Tibial nerve (tissue), 4 donors: ENCODE measurements around the gene SMAP1. TPM values are rescaled to one million over a fixed set of nuclear protein-coding genes. Genes with fewer than 3 reads are reported as not detected.

ENCODE experiments used
- DNase-seq, 2 donors: peaks; one replicate each; pipeline ENCODE4 v3.0.0-alpha.2; 2019; ENCODE audit warnings: low spot score in 2 of 2
- H3K27ac ChIP-seq, 4 donors: fragments of 200-600 bp; sonication (generic) in 3 of 4; one replicate each; pipeline ENCODE4 v1.5.1; 2017 to 2019; ENCODE audit warnings: mild to moderate bottlenecking in 1 of 4
- H3K27me3 ChIP-seq, 2 donors: fragments of 200-600 bp; sonication (generic) in 1 of 2; one replicate each; pipeline versions ENCODE4 v1.5.1 to v1.6.0; 2017 to 2019
- H3K36me3 ChIP-seq, 3 donors: fragments of 200-600 bp; sonication (generic); one replicate each; pipeline ENCODE4 v1.5.1; 2018 to 2019
- H3K4me1 ChIP-seq, 4 donors: fragments of 200-600 bp; sonication (generic) in 3 of 4; one replicate each; pipeline ENCODE4 v1.5.1; 2017 to 2019
- H3K4me3 ChIP-seq, 4 donors: fragments of 200-600 bp; sonication (generic) in 3 of 4; one replicate each; pipeline ENCODE4 v1.5.1; 2017 to 2019; ENCODE audit warnings: mild to moderate bottlenecking in 1 of 4, moderate library complexity in 1 of 4
- H3K9me3 ChIP-seq, 4 donors: fragments of 200-600 bp; sonication (generic) in 3 of 4; one replicate each; pipeline ENCODE4 v1.5.1; 2017 to 2019
- CTCF ChIP-seq, 5 experiments: fragments of 200-600 bp in 3 of 5; fragments of 450-650 bp in 2 of 5; sonication (generic) in 3 of 5; IDR thresholded peaks; one replicate each; pipeline ENCODE4 v1.5.1; 2016 to 2019; ENCODE audit warnings: antibody characterized with exemption in 5 of 5, mild to moderate bottlenecking in 3 of 5, moderate library complexity in 2 of 5
- EP300 ChIP-seq, 2 donors: sonication (generic); formaldehyde crosslinking; IDR thresholded peaks; one replicate each; pipeline ENCODE4 v1.6.1; 2017; ENCODE audit warnings: antibody characterized with exemption in 2 of 2, mild to moderate bottlenecking in 1 of 2
- POLR2A ChIP-seq, 2 donors: fragments of 450-650 bp; IDR thresholded peaks; one replicate each; pipeline ENCODE4 v1.6.1; 2017; ENCODE audit warnings: antibody characterized with exemption in 2 of 2, mild to moderate bottlenecking in 2 of 2, moderate library complexity in 2 of 2
- WGBS, 2 donors: methylation state at CpG; one replicate each; pipeline ENCODE4 v1.1.5; 2018; 5-methylcytosine and 5-hydroxymethylcytosine counted together
- total RNA-seq, 4 donors: library from RNA; depleted of rRNA; stranded (reverse); fragments of >200 nt; gene quantifications; one replicate each; pipeline ENCODE4 v1.1.0, GENCODE V29; 2016

Gene SMAP1
- total RNA-seq, 4 donors from 2014 or later, result 18.0 to 21.6 (median 20.2) TPM

GRCh38 chr6:70901324-70901723 lies 233.6 kb downstream of the SMAP1 start:
- no peak for DNase-seq
- WGBS, 2 donors, result 65 to 84% methylated on average over 3 of the region's 3 CpGs
- TF ChIP-seq CTCF (IDR thresholded peaks at IDR 0.05) (no peak), POLR2A (IDR thresholded peaks at IDR 0.05) (no peak), EP300 (IDR thresholded peaks at IDR 0.05) (no peak)
- H3K27ac ChIP-seq, result no peak overlapping the region
- H3K9me3 ChIP-seq, result no peaks in the 10 kb centered on the region
- no peaks in the 10 kb centered on the region for H3K36me3 ChIP-seq
- no peaks in the 10 kb centered on the region for H3K27me3 ChIP-seq
- H3K4me3 ChIP-seq, result no peak overlapping the region
- no peaks in the 10 kb centered on the region for H3K4me1 ChIP-seq

GRCh38 chr6:70903665-70904452 lies 236.2 kb downstream of the SMAP1 start:
- 86 to 88% methylated on average over 2 of the region's 2 CpGs for WGBS, 2 donors
- Histone ChIP-seq H3K27me3 (no peaks in the 10 kb centered on the region), H3K4me1 (no peaks in the 10 kb centered on the region), H3K27ac (no peak overlapping the region), H3K4me3 (no peak overlapping the region), H3K36me3 (no peaks in the 10 kb centered on the region), H3K9me3 (no peaks in the 10 kb centered on the region)
- DNase-seq, result no peak
- TF ChIP-seq CTCF (IDR thresholded peaks at IDR 0.05), result no peak
- TF ChIP-seq POLR2A (IDR thresholded peaks at IDR 0.05), result no peak
- no peak for TF ChIP-seq EP300 (IDR thresholded peaks at IDR 0.05)

GRCh38 chr6:70905742-70906141 lies 238.1 kb downstream of the SMAP1 start:
- Histone ChIP-seq H3K36me3 (no peaks in the 10 kb centered on the region), H3K4me1 (no peaks in the 10 kb centered on the region), H3K9me3 (no peaks in the 10 kb centered on the region), H3K4me3 (no peak overlapping the region), H3K27ac (no peak overlapping the region), H3K27me3 (no peaks in the 10 kb centered on the region)
- no peak for DNase-seq
- 42 to 57% methylated on average over 1 of the region's 1 CpG for WGBS, 2 donors
- TF ChIP-seq EP300 (IDR thresholded peaks at IDR 0.05), result no peak
- TF ChIP-seq CTCF (IDR thresholded peaks at IDR 0.05), result no peak
- TF ChIP-seq POLR2A (IDR thresholded peaks at IDR 0.05), result no peak

Other genes starting within 250 kb of the SMAP1 start
- 10 to 100 TPM in 3 of 4 donors, 1 to 10 TPM in 1; 9.6 to 15.3 (median 13.1) TPM for gene SDHAF4, start 101.0 kb upstream of the SMAP1 start, total RNA-seq